ENCODE results near the gene HECTD2.

DNA sequence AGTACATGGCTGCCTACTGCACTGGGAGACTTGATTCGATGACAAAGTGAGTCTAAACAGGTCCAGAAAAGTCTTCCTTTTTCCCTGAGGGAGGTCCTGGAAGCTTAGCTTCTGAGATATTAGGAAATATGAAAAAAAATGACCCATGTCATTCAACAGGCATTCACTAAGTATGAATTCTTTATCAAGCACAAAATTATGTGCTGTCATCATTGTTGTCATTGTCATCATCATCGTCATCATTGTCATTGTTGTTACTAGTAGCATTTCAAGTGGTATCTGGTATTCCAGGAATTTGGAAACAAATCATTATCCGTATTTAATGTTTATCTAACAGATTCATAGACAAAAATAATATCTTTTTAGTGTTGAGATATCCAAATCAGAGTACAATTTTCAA, 49.7 kb upstream of the HECTD2 start:
- TF ChIP-seq FOXM1 (IDR thresholded peaks at IDR 0.05; ENCODE audit: borderline replicate concordance), result no peak
- TF ChIP-seq L3MBTL2 (conservative IDR thresholded peaks at IDR 0.05), result no peak
